HCT116 (cell line): ENCODE measurements around the gene PCYT1A. TPM values are rescaled to one million over a fixed set of nuclear protein-coding genes. Genes with fewer than 3 reads are reported as not detected.
"Not testable (repeated sequence)": the region's sequence is repeated elsewhere in the genome, so short reads cannot be mapped to it uniquely, and the experiment has no call there.

Experiments used
- ATAC-seq: fragments of 200-7000 bp; cut with Tn5 transposase; 2 replicates; pipeline ENCODE4 v1.9.1; 2020; ENCODE audit warnings: mild to moderate bottlenecking, moderate library complexity
- BruUV-seq: library from RNA; stranded (reverse); fragments of 400-500 nt; replicated peaks from 2 replicates; lab custom pipeline; 2021; lab: Mats Ljungman, UMichigan
- CTCF ChIA-PET: fragments of 300-600 bp; sonication (Branson Sonifier 250); formaldehyde crosslinking; loops from one replicate; lab custom pipeline; 2021; ENCODE audit warnings: antibody characterized with exemption; lab: Charles Lee
- POLR2A ChIA-PET: fragments of 300-600, 350-600 bp; sonication (Branson Sonifier 250); formaldehyde crosslinking; loops from one replicate; lab custom pipeline; 2021; ENCODE audit warnings: antibody characterized with exemption; lab: Charles Lee
- RAD21 ChIA-PET, 2 experiments: fragments of 300-600 bp; sonication (Branson Sonifier 250); formaldehyde crosslinking; loops; one replicate each; lab custom pipeline; 2023; ENCODE audit warnings: low total read pairs in 2 of 2; ENCODE audit not compliant: uncharacterized antibody in 2 of 2, unreplicated experiment in 2 of 2, low non-redundant PET in 1 of 2; lab: Charles Lee
- DNase-seq: peaks from one replicate; pipeline ENCODE4 v3.0.0-alpha.2; 2010; ENCODE audit warnings: low read depth, low spot score
- H2AFZ ChIP-seq: fragments of 200-600 bp; shearing (Covaris generic), sonication (generic); 2 replicates; pipeline ENCODE4 v1.6.1; 2017; ENCODE audit warnings: low read depth, mixed run types, mixed read lengths, antibody characterized with exemption, low read length; ENCODE audit not compliant: poor library complexity, severe bottlenecking
- H3K27ac ChIP-seq: 2 replicates; pipeline ENCODE4 v1.5.1; 2012; ENCODE audit warnings: low read depth, low read length
- H3K27me3 ChIP-seq: fragments of 200-600 bp; sonication (generic); 2 replicates; pipeline ENCODE4 v1.6.1; 2016; ENCODE audit warnings: mixed run types, low read length, mixed read lengths; ENCODE audit not compliant: insufficient read depth
- H3K36me3 ChIP-seq, 2 experiments: fragments of 200-500 bp in 1 of 2; fragments of 200-600 bp in 1 of 2; sonication (Bioruptor generic) in 1 of 2; sonication (generic) in 1 of 2; 2 replicates each; pipeline versions ENCODE4 v1.5.1 to v1.6.1; 2014 to 2016; ENCODE audit warnings: low read length in 2 of 2, inconsistent platforms in 1 of 2, mixed read lengths in 1 of 2, mixed run types in 1 of 2; ENCODE audit not compliant: insufficient read depth in 2 of 2, control insufficient read depth in 1 of 2
- H3K4me1 ChIP-seq, 2 experiments: fragments of 200-600 bp in 1 of 2; sonication (generic) in 1 of 2; 2 replicates each; pipeline versions ENCODE4 v1.5.1 to v1.6.1; 2012 to 2017; ENCODE audit warnings: low read length in 2 of 2, inconsistent platforms in 1 of 2, mild to moderate bottlenecking in 1 of 2, mixed read lengths in 1 of 2, mixed run types in 1 of 2, moderate library complexity in 1 of 2; ENCODE audit not compliant: insufficient read depth in 2 of 2, control insufficient read depth in 1 of 2
- H3K4me2 ChIP-seq: fragments of 200-600 bp; sonication (generic); 2 replicates; pipeline ENCODE4 v1.6.1; 2017; ENCODE audit warnings: mixed run types, low read length, mixed read lengths
- H3K4me3 ChIP-seq, 2 experiments: fragments of 200-600 bp in 1 of 2; sonication (generic) in 1 of 2; replicated peaks in 1 of 2; 2 replicates each; pipeline ENCODE4 v1.5.1; 2011 to 2016; ENCODE audit warnings: low read length in 2 of 2, control low read depth in 1 of 2, low read depth in 1 of 2, mild to moderate bottlenecking in 1 of 2, mixed read lengths in 1 of 2, mixed run types in 1 of 2
- H3K79me2 ChIP-seq: fragments of 200-600 bp; sonication (generic); 2 replicates; pipeline ENCODE4 v1.6.1; 2017; ENCODE audit warnings: mild to moderate bottlenecking, mixed run types, low read length, moderate library complexity, mixed read lengths; ENCODE audit not compliant: insufficient read depth
- H3K9ac ChIP-seq: fragments of 200-600 bp; sonication (generic); 2 replicates; pipeline ENCODE4 v1.6.1; 2016; ENCODE audit warnings: low read length, mixed read lengths
- H3K9me2 ChIP-seq: fragments of 200-600 bp; sonication (generic), shearing (Covaris generic); 2 replicates; pipeline ENCODE4 v1.6.1; 2017; ENCODE audit warnings: mixed run types, mild to moderate bottlenecking, moderate library complexity; ENCODE audit not compliant: insufficient read depth
- H3K9me3 ChIP-seq, 2 experiments: fragments of 200-500 bp in 1 of 2; fragments of 200-600 bp in 1 of 2; sonication (Bioruptor generic) in 1 of 2; sonication (generic) in 1 of 2; 2 replicates each; pipeline ENCODE4 v1.6.1; 2014 to 2017; ENCODE audit warnings: low read length in 2 of 2, mixed read lengths in 2 of 2, inconsistent platforms in 1 of 2, low read depth in 1 of 2, mild to moderate bottlenecking in 1 of 2, mixed run types in 1 of 2, moderate library complexity in 1 of 2; ENCODE audit not compliant: control insufficient read depth in 1 of 2, insufficient read depth in 1 of 2
- H4K20me1 ChIP-seq: fragments of 200-600 bp; sonication (generic), shearing (Covaris generic); 2 replicates; pipeline ENCODE4 v1.6.1; 2017; ENCODE audit warnings: mixed run types, mild to moderate bottlenecking, moderate library complexity; ENCODE audit not compliant: insufficient read depth
- ATF3 ChIP-seq: IDR thresholded peaks from 2 replicates; pipeline ENCODE4 v1.6.1; 2012
- CTCF ChIP-seq, 3 experiments: fragments of 200-600 bp in 1 of 3; sonication (generic) in 1 of 3; IDR thresholded peaks in 2 of 3; conservative IDR thresholded peaks in 1 of 3; 2 replicates each; pipeline ENCODE4 v1.5.1; 2012 to 2017; ENCODE audit warnings: low read depth in 2 of 3, low read length in 2 of 3, antibody characterized with exemption in 1 of 3, borderline replicate concordance in 1 of 3, control low read depth in 1 of 3, mild to moderate bottlenecking in 1 of 3, mixed read lengths in 1 of 3, mixed run types in 1 of 3, moderate library complexity in 1 of 3; ENCODE audit not compliant: insufficient read depth in 1 of 3
- EGR1 ChIP-seq: IDR thresholded peaks from 2 replicates; pipeline ENCODE4 v1.6.1; 2012; ENCODE audit warnings: low read depth
- ELF1 ChIP-seq: IDR thresholded peaks from 2 replicates; pipeline ENCODE4 v1.6.1; 2012; ENCODE audit warnings: low read depth, borderline replicate concordance
- EZH2 ChIP-seq: fragments of 200-600 bp; sonication (generic); IDR thresholded peaks from 2 replicates; pipeline ENCODE4 v1.6.1; 2017; ENCODE audit warnings: antibody characterized with exemption, mixed run types
- FOSL1 ChIP-seq: IDR thresholded peaks from 2 replicates; pipeline ENCODE4 v1.6.1; 2012; ENCODE audit warnings: low read depth
- JUND ChIP-seq: IDR thresholded peaks from 2 replicates; pipeline ENCODE4 v1.6.1; 2012
- POLR2A ChIP-seq: IDR thresholded peaks from 2 replicates; pipeline ENCODE4 v1.7.0; 2011; ENCODE audit warnings: borderline replicate concordance; ENCODE audit not compliant: insufficient read depth, insufficient read length; ENCODE audit errors: extremely low read depth
- POLR2AphosphoS5 ChIP-seq: IDR thresholded peaks from 2 replicates; pipeline ENCODE4 v1.6.1; 2011; ENCODE audit warnings: mild to moderate bottlenecking, low read depth, low read length, moderate library complexity
- RAD21 ChIP-seq: IDR thresholded peaks from 2 replicates; pipeline ENCODE4 v1.6.1; 2012; ENCODE audit warnings: low read depth, mild to moderate bottlenecking
- SIN3A ChIP-seq: IDR thresholded peaks from 2 replicates; pipeline ENCODE4 v1.6.1; 2012; ENCODE audit warnings: low read depth
- SP1 ChIP-seq: IDR thresholded peaks from 2 replicates; pipeline ENCODE4 v1.6.1; 2012; ENCODE audit warnings: low read depth
- TCF7L2 ChIP-seq: IDR thresholded peaks from 2 replicates; pipeline ENCODE4 v1.7.0; 2011; ENCODE audit warnings: borderline replicate concordance, inconsistent platforms; ENCODE audit not compliant: insufficient read depth, insufficient read length; ENCODE audit errors: extremely low read depth
- ZBTB33 ChIP-seq: IDR thresholded peaks from 2 replicates; pipeline ENCODE4 v1.6.1; 2011; ENCODE audit warnings: mild to moderate bottlenecking, low read length, moderate library complexity; ENCODE audit not compliant: insufficient replicate concordance; ENCODE audit errors: extremely low read depth
- ZNF274 ChIP-seq: fragments of 200-500 bp; sonication (Bioruptor generic); IDR thresholded peaks from 2 replicates; pipeline ENCODE4 v1.6.1; 2014; ENCODE audit warnings: mild to moderate bottlenecking, low read depth, low read length, inconsistent platforms
- intact Hi-C: fragments of 100-400 bp; cut with micrococcal nuclease; formaldehyde crosslinking; loops from 2 replicates; pipeline ENCODE4 v1.10.0; 2022
- total RNA-seq: library from RNA; stranded (reverse); gene quantifications from one replicate; pipeline ENCODE4 v1.2.1, GENCODE V29; 2021; ENCODE audit not compliant: unreplicated experiment

The PCYT1A gene
- total RNA-seq, 1 experiment from 2014 or later, result 32.1 TPM

GRCh38 chr3:196205442-196206205 lies 81.9 kb downstream of the PCYT1A start:
- BruUV-seq, H3K79me2 ChIP-seq, POLR2A ChIA-PET, intact Hi-C loops, H3K4me3 ChIP-seq, H3K4me1 ChIP-seq, H3K9ac ChIP-seq, H4K20me1 ChIP-seq, RAD21 ChIA-PET, H3K4me2 ChIP-seq, H3K9me2 ChIP-seq, H3K27me3 ChIP-seq, DNase-seq, H3K36me3 ChIP-seq, H2AFZ ChIP-seq, ATAC-seq, H3K9me3 ChIP-seq, H3K27ac ChIP-seq: not testable (repeated sequence)
- peak in 1 of 3 experiments; percentile 25; a peak in 3 of 6 replicates for TF ChIP-seq CTCF (IDR thresholded peaks at IDR 0.05 in 2 of 3, conservative IDR thresholded peaks at IDR 0.05 in 1 of 3; ENCODE audit: borderline replicate concordance in 1 of 3, insufficient read depth in 1 of 3, low read depth in 2 of 3, low read length in 2 of 3)
- CTCF ChIA-PET, result interaction anchor here (1.3 kb wide), 1 partner anchor 317 kb away, joined by 3 read pairs; no protein-coding TSS in a partner anchor

- Histone ChIP-seq H3K4me2 (no peak overlapping the region), H3K9ac (no peak overlapping the region), H3K9me3 (no peaks in the 10 kb centered on the region), H2AFZ (no peak overlapping the region), H3K9me2 (no peaks in the 10 kb centered on the region), H3K4me3 (no peak overlapping the region), H4K20me1 (no peaks in the 10 kb centered on the region), H3K4me1 (peaks cover 0 to 6% of the 10 kb centered on the region in 2 experiments; a peak in 1 of 4 replicates), H3K36me3 (no peaks in the 10 kb centered on the region), H3K79me2 (no peaks in the 10 kb centered on the region), H3K27ac (no peak overlapping the region), H3K27me3 (no peaks in the 10 kb centered on the region)
- POLR2A ChIA-PET, result no interaction called here
- CTCF ChIA-PET, result no interaction called here
- no peak for DNase-seq
- no TSS peak for BruUV-seq
- no peak for ATAC-seq
- intact Hi-C loops, result no loop called here
- RAD21 ChIA-PET, result no interaction called here
- TF ChIP-seq FOSL1 (no peak), ATF3 (no peak), POLR2A (no peak), SP1 (no peak), TCF7L2 (no peak), JUND (no peak), ELF1 (no peak), EGR1 (no peak), RAD21 (no peak), ZNF274 (no peak), POLR2AphosphoS5 (no peak), ZBTB33 (no peak), EZH2 (no peak), SIN3A (no peak)
Measured at GRCh38 chr3:196203846-196204245, 83.7 kb downstream of the PCYT1A start.
